CD4-positive, alpha-beta T cell treated with Interleukin-4 for 4 hours (primary cell): ENCODE data around the gene FOXA3.
"Not testable (repeated sequence)": the region's sequence is repeated elsewhere in the genome, so short reads cannot be mapped to it uniquely, and the experiment has no call there.

Experiments
- DNase-seq: peaks from one replicate; pipeline ENCODE4 v3.0.0-alpha.2; 2020

Gene FOXA3

GRCh38 chr19:45876411-45877197 lies 12.5 kb downstream of the FOXA3 start:
- no peak for DNase-seq

GRCh38 chr19:45878043-45878794 lies 14.1 kb downstream of the FOXA3 start:
- DNase-seq, result no peak

- no peak for DNase-seq
Measured at GRCh38 chr19:45879055-45879454, 14.9 kb downstream of the FOXA3 start.

GRCh38 chr19:45879971-45880370 lies 15.8 kb downstream of the FOXA3 start:
- no peak for DNase-seq

- no peak for DNase-seq
Measured at GRCh38 chr19:45881082-45881908, 17.2 kb downstream of the FOXA3 start.

- DNase-seq, result no peak
Measured at GRCh38 chr19:45881909-45882528, 17.9 kb downstream of the FOXA3 start.

- peak; percentile 76 for DNase-seq
Measured at GRCh38 chr19:45882652-45883585, 18.8 kb downstream of the FOXA3 start.

GRCh38 chr19:45883586-45883880 lies 19.4 kb downstream of the FOXA3 start:
- DNase-seq, result no peak

GRCh38 chr19:45883881-45884681 lies 20.0 kb downstream of the FOXA3 start:
- no peak for DNase-seq

GRCh38 chr19:45884682-45885555 lies 20.8 kb downstream of the FOXA3 start:
- no peak for DNase-seq

GRCh38 chr19:45885556-45886426 lies 21.7 kb downstream of the FOXA3 start, which contains the start of gene IRF2BP1:
IRF2BP1 (minus strand) TSS chr19:45886141; CDS start chr19:45885774, 367 bp downstream.
- DNase-seq, result peak; percentile 89

- DNase-seq, result peak; percentile 90
Measured at GRCh38 chr19:45886427-45887199, 22.5 kb downstream of the FOXA3 start.

- DNase-seq, result no peak
Measured at GRCh38 chr19:45887200-45887710, 23.1 kb downstream of the FOXA3 start.

GRCh38 chr19:45889210-45889885 lies 25.2 kb downstream of the FOXA3 start:
- no peak for DNase-seq

- no peak for DNase-seq
Measured at GRCh38 chr19:45890877-45891276, 26.8 kb downstream of the FOXA3 start.

- DNase-seq, result no peak
Measured at GRCh38 chr19:45895519-45895972, 31.4 kb downstream of the FOXA3 start.

GRCh38 chr19:45895983-45896599 lies 32.0 kb downstream of the FOXA3 start:
- not testable (repeated sequence) for DNase-seq
